ENCODE measurements around the gene SH3TC2. TPM values are rescaled to one million over a fixed set of nuclear protein-coding genes. Genes with fewer than 3 reads are reported as not detected.

SH3TC2 gene
- total and polyA plus RNA-seq, 12 donors = 0.14 to 1.2 (median 0.46) TPM

- H3K27ac ChIP-seq = no peak overlapping the region
- no peak overlapping the region for H3K4me3 ChIP-seq
- intact Hi-C loops (cut with DNase I) = no loop called here
- H3K27me3 ChIP-seq = no peaks in the 10 kb centered on the region
- 67 to 74% (median 72%) methylated on average over 2 to 6 of the region's 6 CpGs for WGBS, 4 donors
- no peaks in the 10 kb centered on the region for H3K36me3 ChIP-seq (replicated peaks in 1 of 2)
- H3K9me3 ChIP-seq (replicated peaks in 1 of 3) = no peaks in the 10 kb centered on the region
- TF ChIP-seq POLR2A (IDR thresholded peaks at IDR 0.05) (no peak), CTCF (IDR thresholded peaks at IDR 0.05) (no peak)
- H3K4me1 ChIP-seq (replicated peaks in 1 of 2) = no peaks in the 10 kb centered on the region
- DNase-seq = no peak
These were observed 74.5 kb downstream of the SH3TC2 start for GRCh38 chr5:148988328-148988727.

DNA sequence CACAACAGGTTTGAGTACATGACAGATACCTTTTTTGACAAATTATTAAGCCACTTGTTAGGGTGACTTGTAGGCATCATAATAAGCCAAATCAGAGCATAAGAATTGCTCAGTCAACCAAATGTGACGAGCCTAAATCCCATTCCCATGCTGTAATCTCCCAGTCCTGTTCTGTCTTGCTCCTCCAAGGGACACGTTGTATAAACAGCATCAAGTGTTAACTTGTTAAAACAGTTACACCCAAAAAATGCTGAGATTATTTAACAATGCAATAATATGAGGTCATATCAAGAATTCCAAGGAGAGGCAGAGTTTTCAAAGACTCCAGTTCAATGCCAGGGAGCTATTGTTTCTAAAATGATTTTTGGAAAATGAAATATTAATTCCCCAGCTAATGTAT, 76.2 kb downstream of the SH3TC2 start:
- Histone ChIP-seq H3K4me1 (replicated peaks in 1 of 2) (no peaks in the 10 kb centered on the region), H3K9me3 (replicated peaks in 1 of 3) (no peaks in the 10 kb centered on the region), H3K36me3 (replicated peaks in 1 of 2) (no peaks in the 10 kb centered on the region), H3K4me3 (no peak overlapping the region), H3K27ac (no peak overlapping the region), H3K27me3 (no peaks in the 10 kb centered on the region)
- DNase-seq = no peak
- TF ChIP-seq POLR2A (IDR thresholded peaks at IDR 0.05) (no peak), CTCF (IDR thresholded peaks at IDR 0.05) (no peak)
- intact Hi-C loops (cut with DNase I) = no loop called here
- 47 to 67% (median 60%) methylated on average over 2 of the region's 2 CpGs for WGBS, 4 donors

DNA sequence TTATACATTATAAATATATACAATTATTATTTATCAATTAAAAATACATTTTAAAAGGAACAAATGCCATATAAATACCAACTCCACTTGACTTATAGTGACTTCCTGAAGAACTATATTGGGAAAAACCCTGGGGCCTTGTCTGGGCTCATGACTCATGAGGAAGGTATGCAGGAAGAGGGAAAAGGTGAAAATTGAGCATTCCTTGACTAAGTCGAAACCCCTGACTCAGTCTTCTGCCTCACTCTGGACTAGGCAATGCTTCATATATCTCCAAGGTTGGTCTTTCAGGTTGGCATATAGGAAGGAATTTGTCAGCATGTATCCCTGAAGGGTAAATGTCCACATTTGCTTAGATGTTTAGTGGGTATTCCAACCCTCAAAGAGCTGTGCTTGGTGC, 78.5 kb downstream of the SH3TC2 start:
- no peak for DNase-seq
- Histone ChIP-seq H3K27me3 (no peaks in the 10 kb centered on the region), H3K27ac (no peak overlapping the region), H3K36me3 (replicated peaks in 1 of 2) (no peaks in the 10 kb centered on the region), H3K4me3 (no peak overlapping the region), H3K9me3 (replicated peaks in 1 of 3) (no peaks in the 10 kb centered on the region), H3K4me1 (replicated peaks in 1 of 2) (no peaks in the 10 kb centered on the region)
- intact Hi-C loops (cut with DNase I) = no loop called here
- TF ChIP-seq POLR2A (IDR thresholded peaks at IDR 0.05) (no peak), CTCF (IDR thresholded peaks at IDR 0.05) (no peak)
- 56 to 80% (median 63%) methylated on average over 1 of the region's 1 CpG for WGBS, 4 donors

GRCh38 chr5:148981353-148981752, 81.5 kb downstream of the SH3TC2 start:
- no peaks in the 10 kb centered on the region for H3K4me1 ChIP-seq (replicated peaks in 1 of 2)
- H3K27me3 ChIP-seq = no peaks in the 10 kb centered on the region
- no peaks in the 10 kb centered on the region for H3K36me3 ChIP-seq (replicated peaks in 1 of 2)
- TF ChIP-seq CTCF (IDR thresholded peaks at IDR 0.05) (no peak), POLR2A (IDR thresholded peaks at IDR 0.05) (no peak)
- H3K4me3 ChIP-seq = no peak overlapping the region
- H3K9me3 ChIP-seq (replicated peaks in 1 of 3) = no peaks in the 10 kb centered on the region
- DNase-seq = no peak
- 55 to 67% (median 62%) methylated on average over 6 of the region's 6 CpGs for WGBS, 4 donors
- intact Hi-C loops (cut with DNase I) = no loop called here
- no peak overlapping the region for H3K27ac ChIP-seq
